Activated T-cell treated with anti-CD3 and anti-CD28 coated beads, Interleukin-2, amount 50 U/mL, for 24 hours (primary cell): Measurements from ENCODE around the gene GAPT.

ENCODE experiments used
- DNase-seq: peaks from one replicate; pipeline ENCODE4 v3.0.0-alpha.2; 2020
- H3K27ac Mint-ChIP-seq: 2 replicates; pipeline ENCODE4 v1.8.0; 2020; ENCODE audit warnings: mild to moderate bottlenecking, mixed read lengths
- H3K27me3 Mint-ChIP-seq: 2 replicates; pipeline ENCODE4 v1.8.0; 2020; ENCODE audit warnings: mixed read lengths
- H3K36me3 Mint-ChIP-seq: 2 replicates; pipeline ENCODE4 v1.8.0; 2020; ENCODE audit warnings: low read depth, mixed read lengths
- H3K4me1 Mint-ChIP-seq: 2 replicates; pipeline ENCODE4 v1.8.0; 2020; ENCODE audit warnings: low read depth, mixed read lengths
- H3K4me3 Mint-ChIP-seq: 2 replicates; pipeline ENCODE4 v1.8.0; 2020; ENCODE audit warnings: mild to moderate bottlenecking, moderate library complexity, mixed read lengths
- H3K9me3 Mint-ChIP-seq: 2 replicates; pipeline ENCODE4 v1.8.0; 2020; ENCODE audit warnings: mixed read lengths

The GAPT gene

GRCh38 chr5:58457050-58457449 is 34.2 kb upstream of the GAPT start:
- no peak for DNase-seq
- no peaks in the 10 kb centered on the region for H3K9me3 Mint-ChIP-seq
- H3K27ac Mint-ChIP-seq = no peak overlapping the region
- peaks cover 7% of the 10 kb centered on the region for H3K36me3 Mint-ChIP-seq
- peaks cover 17% of the 10 kb centered on the region for H3K27me3 Mint-ChIP-seq
- peaks cover 16% of the 10 kb centered on the region for H3K4me1 Mint-ChIP-seq
- H3K4me3 Mint-ChIP-seq = no peak overlapping the region

GRCh38 chr5:58458141-58458742 is 33.0 kb upstream of the GAPT start:
- Mint-ChIP-seq H3K4me1 (peaks cover 17% of the 10 kb centered on the region), H3K36me3 (peaks cover 7% of the 10 kb centered on the region), H3K27ac (no peak overlapping the region), H3K4me3 (no peak overlapping the region), H3K9me3 (no peaks in the 10 kb centered on the region), H3K27me3 (peaks cover 17% of the 10 kb centered on the region)
- no peak for DNase-seq

- H3K27ac Mint-ChIP-seq = no peak overlapping the region
- H3K36me3 Mint-ChIP-seq = peaks cover 5% of the 10 kb centered on the region
- H3K9me3 Mint-ChIP-seq = no peaks in the 10 kb centered on the region
- DNase-seq = no peak
- peaks cover 17% of the 10 kb centered on the region for H3K4me1 Mint-ChIP-seq
- peak overlapping the region; percentile 79 for H3K4me3 Mint-ChIP-seq
- peaks cover 17% of the 10 kb centered on the region for H3K27me3 Mint-ChIP-seq
Observed at GRCh38 chr5:58458743-58459145, 32.5 kb upstream of the GAPT start.

GRCh38 chr5:58459146-58460001 is 31.9 kb upstream of the GAPT start:
- Mint-ChIP-seq H3K4me3 (peak overlapping the region; percentile 79), H3K27ac (peak overlapping the region; percentile 40), H3K36me3 (peaks cover 4% of the 10 kb centered on the region), H3K9me3 (no peaks in the 10 kb centered on the region), H3K4me1 (peaks cover 17% of the 10 kb centered on the region), H3K27me3 (peaks cover 17% of the 10 kb centered on the region)
- DNase-seq = no peak

GRCh38 chr5:58460002-58460731 is 31.1 kb upstream of the GAPT start, which contains the start of gene PLK2:
PLK2 (minus strand) TSS chr5:58460086; CDS start chr5:58459959, 127 bp downstream.
- peaks cover 17% of the 10 kb centered on the region for H3K4me1 Mint-ChIP-seq
- H3K27ac Mint-ChIP-seq = peak within 1 kb of the TSS; percentile 71
- peak within 1 kb of the TSS; percentile 79 for H3K4me3 Mint-ChIP-seq
- peak; percentile 96 for DNase-seq
- H3K9me3 Mint-ChIP-seq = no peaks in the 10 kb centered on the region
- peaks cover 2% of the 10 kb centered on the region for H3K36me3 Mint-ChIP-seq
- H3K27me3 Mint-ChIP-seq = peaks cover 17% of the 10 kb centered on the region

- Mint-ChIP-seq H3K4me3 (peak overlapping the region; percentile 79), H3K27ac (peak overlapping the region; percentile 1), H3K27me3 (peaks cover 17% of the 10 kb centered on the region), H3K9me3 (no peaks in the 10 kb centered on the region), H3K36me3 (peaks cover 2% of the 10 kb centered on the region), H3K4me1 (peaks cover 17% of the 10 kb centered on the region)
- peak; percentile 95 for DNase-seq
Observed at GRCh38 chr5:58460732-58461286, 30.4 kb upstream of the GAPT start.

GRCh38 chr5:58462154-58462553 is 29.1 kb upstream of the GAPT start:
- no peaks in the 10 kb centered on the region for H3K9me3 Mint-ChIP-seq
- H3K36me3 Mint-ChIP-seq = no peaks in the 10 kb centered on the region
- DNase-seq = no peak
- H3K27me3 Mint-ChIP-seq = peaks cover 17% of the 10 kb centered on the region
- H3K27ac Mint-ChIP-seq = no peak overlapping the region
- H3K4me1 Mint-ChIP-seq = peaks cover 22% of the 10 kb centered on the region
- no peak overlapping the region for H3K4me3 Mint-ChIP-seq

GRCh38 chr5:58462623-58463230 is 28.5 kb upstream of the GAPT start:
- no peak for DNase-seq
- Mint-ChIP-seq H3K27ac (no peak overlapping the region), H3K4me1 (peaks cover 26% of the 10 kb centered on the region), H3K4me3 (no peak overlapping the region), H3K9me3 (no peaks in the 10 kb centered on the region), H3K27me3 (peaks cover 14% of the 10 kb centered on the region), H3K36me3 (no peaks in the 10 kb centered on the region)

- Mint-ChIP-seq H3K9me3 (no peaks in the 10 kb centered on the region), H3K27ac (no peak overlapping the region), H3K36me3 (no peaks in the 10 kb centered on the region), H3K4me3 (no peak overlapping the region), H3K27me3 (peaks cover 3% of the 10 kb centered on the region), H3K4me1 (peaks cover 10% of the 10 kb centered on the region)
- DNase-seq = no peak
Observed at GRCh38 chr5:58466939-58467338, 24.3 kb upstream of the GAPT start.

- Mint-ChIP-seq H3K27ac (no peak overlapping the region), H3K36me3 (no peaks in the 10 kb centered on the region), H3K9me3 (peaks cover under 1% of the 10 kb centered on the region), H3K27me3 (peaks cover 6% of the 10 kb centered on the region), H3K4me1 (peaks cover 8% of the 10 kb centered on the region), H3K4me3 (no peak overlapping the region)
- no peak for DNase-seq
Observed at GRCh38 chr5:58469896-58470295, 21.3 kb upstream of the GAPT start.

- no peaks in the 10 kb centered on the region for H3K36me3 Mint-ChIP-seq
- no peak overlapping the region for H3K27ac Mint-ChIP-seq
- no peaks in the 10 kb centered on the region for H3K4me1 Mint-ChIP-seq
Observed at GRCh38 chr5:58475404-58475803, 15.8 kb upstream of the GAPT start.

GRCh38 chr5:58477760-58478376 is 13.4 kb upstream of the GAPT start:
- H3K4me3 Mint-ChIP-seq = no peak overlapping the region
- no peak for DNase-seq
- no peak overlapping the region for H3K27ac Mint-ChIP-seq
- peaks cover 6% of the 10 kb centered on the region for H3K9me3 Mint-ChIP-seq
- H3K36me3 Mint-ChIP-seq = no peaks in the 10 kb centered on the region
- no peaks in the 10 kb centered on the region for H3K4me1 Mint-ChIP-seq
- H3K27me3 Mint-ChIP-seq = peaks cover 11% of the 10 kb centered on the region

More at GRCh38 chr5:58475404-58475803, 15.8 kb upstream of the GAPT start:
- Mint-ChIP-seq H3K4me3 (no peak overlapping the region), H3K9me3 (peaks cover 6% of the 10 kb centered on the region), H3K27me3 (peaks cover 14% of the 10 kb centered on the region)
- DNase-seq = no peak

GRCh38 chr5:58481066-58481676 is 10.1 kb upstream of the GAPT start:
- DNase-seq = no peak
- Mint-ChIP-seq H3K4me3 (no peak overlapping the region), H3K9me3 (no peaks in the 10 kb centered on the region), H3K27ac (no peak overlapping the region), H3K27me3 (peaks cover 11% of the 10 kb centered on the region), H3K36me3 (no peaks in the 10 kb centered on the region), H3K4me1 (no peaks in the 10 kb centered on the region)
